SH-SY5Y (cell line): ENCODE measurements around the gene CHMP2A.

Experiments used
- GATA2 ChIP-seq: IDR thresholded peaks from 2 replicates; pipeline ENCODE4 v1.6.1; 2011; ENCODE audit warnings: mild to moderate bottlenecking, low read depth, low read length
- GATA3 ChIP-seq: IDR thresholded peaks from 2 replicates; pipeline ENCODE4 v1.6.1; 2011; ENCODE audit warnings: low read depth, mild to moderate bottlenecking, low read length, moderate library complexity

The CHMP2A gene

GRCh38 chr19:58538257-58539168 is 16.4 kb downstream of the CHMP2A start:
- TF ChIP-seq GATA2 (no peak), GATA3 (no peak)

GRCh38 chr19:58536852-58537798 is 17.8 kb downstream of the CHMP2A start:
- TF ChIP-seq GATA3 (no peak), GATA2 (no peak)

- no peak for TF ChIP-seq GATA3
- TF ChIP-seq GATA2, result no peak
Measured at GRCh38 chr19:58535857-58536256, 19.0 kb downstream of the CHMP2A start.

- TF ChIP-seq GATA2 (no peak), GATA3 (no peak)
Measured at GRCh38 chr19:58531034-58531840, 23.7 kb downstream of the CHMP2A start.

- TF ChIP-seq GATA3, result no peak
- no peak for TF ChIP-seq GATA2
Measured at GRCh38 chr19:58529405-58529804, 25.5 kb downstream of the CHMP2A start.

GRCh38 chr19:58522709-58523108 is 32.2 kb downstream of the CHMP2A start:
- no peak for TF ChIP-seq GATA3
- no peak for TF ChIP-seq GATA2

GRCh38 chr19:58521651-58522050 is 33.3 kb downstream of the CHMP2A start:
- TF ChIP-seq GATA3 (no peak), GATA2 (no peak)

GRCh38 chr19:58520257-58520599 is 34.7 kb downstream of the CHMP2A start:
- TF ChIP-seq GATA2 (no peak), GATA3 (no peak)

- TF ChIP-seq GATA2, result no peak
- no peak for TF ChIP-seq GATA3
Measured at GRCh38 chr19:58519355-58520256, 35.3 kb downstream of the CHMP2A start, which contains the start of gene ZBTB45. ZBTB45 (minus strand) TSS chr19:58519810; CDS start chr19:58517673, 2,137 bp downstream.

- TF ChIP-seq GATA2 (no peak), GATA3 (no peak)
Measured at GRCh38 chr19:58519087-58519354, 35.9 kb downstream of the CHMP2A start.

GRCh38 chr19:58518256-58519086 is 36.4 kb downstream of the CHMP2A start:
- TF ChIP-seq GATA2, result no peak
- no peak for TF ChIP-seq GATA3
